KMS-11 (cell line): Measurements from ENCODE around the gene DGKK.

Experiments
- H2AFZ ChIP-seq: fragments of 200-600 bp; sonication (generic); 2 replicates; pipeline ENCODE4 v1.6.1; 2016; ENCODE audit warnings: antibody characterized with exemption, mixed run types, low read depth
- H3K27ac ChIP-seq: fragments of 200-600 bp; sonication (generic); 2 replicates; pipeline ENCODE4 v1.6.1; 2016; ENCODE audit warnings: mild to moderate bottlenecking, mixed run types
- H3K27me3 ChIP-seq: fragments of 200-600 bp; sonication (generic); 2 replicates; pipeline ENCODE4 v1.6.1; 2017; ENCODE audit warnings: mild to moderate bottlenecking, low read depth, mixed run types, moderate library complexity; ENCODE audit not compliant: insufficient read depth
- H3K36me3 ChIP-seq: fragments of 200-600 bp; sonication (generic); 2 replicates; pipeline ENCODE4 v1.6.1; 2017; ENCODE audit warnings: mild to moderate bottlenecking, mixed run types; ENCODE audit not compliant: insufficient read depth
- H3K4me1 ChIP-seq: fragments of 200-600 bp; sonication (generic); 2 replicates; pipeline ENCODE4 v1.6.1; 2016; ENCODE audit warnings: mild to moderate bottlenecking, low read depth, mixed run types; ENCODE audit not compliant: poor library complexity, severe bottlenecking
- H3K4me2 ChIP-seq: fragments of 200-600 bp; sonication (generic); 2 replicates; pipeline ENCODE4 v1.7.0; 2016; ENCODE audit warnings: mild to moderate bottlenecking, mixed run types
- H3K4me3 ChIP-seq: fragments of 200-600 bp; sonication (generic); IDR thresholded peaks from 2 replicates; pipeline ENCODE4 v1.6.1; 2017; ENCODE audit warnings: low read depth, low read length, mixed read lengths; ENCODE audit not compliant: insufficient read depth
- H3K79me2 ChIP-seq: fragments of 200-600 bp; sonication (generic); 2 replicates; pipeline ENCODE4 v1.6.1; 2016; ENCODE audit warnings: low read depth, mixed run types; ENCODE audit not compliant: insufficient read depth
- H3K9ac ChIP-seq: fragments of 200-600 bp; sonication (generic); 2 replicates; pipeline ENCODE4 v1.6.1; 2016; ENCODE audit warnings: mild to moderate bottlenecking, mixed run types
- H4K20me1 ChIP-seq: fragments of 200-600 bp; sonication (generic); 2 replicates; pipeline ENCODE4 v1.6.1; 2016; ENCODE audit warnings: mild to moderate bottlenecking, mixed run types; ENCODE audit not compliant: insufficient read depth
- CTCF ChIP-seq: fragments of 200-600 bp; sonication (generic); conservative IDR thresholded peaks from 2 replicates; pipeline ENCODE4 v1.6.1; 2017; ENCODE audit warnings: low read depth, mild to moderate bottlenecking, antibody characterized with exemption, low read length, moderate library complexity, mixed read lengths

The DGKK gene

GRCh38 chrX:50471390-50471789 is 765 bp upstream of the DGKK start:
- Histone ChIP-seq H3K27me3 (no peaks in the 10 kb centered on the region), H3K4me3 (no peak overlapping the region)

GRCh38 chrX:50469206-50469605 is 1.4 kb downstream of the DGKK start:
- no peak overlapping the region for H3K4me2 ChIP-seq
- no peaks in the 10 kb centered on the region for H3K36me3 ChIP-seq
- TF ChIP-seq CTCF, result no peak
- H3K4me3 ChIP-seq, result no peak overlapping the region
- H3K9ac ChIP-seq, result no peak overlapping the region
- H4K20me1 ChIP-seq, result no peaks in the 10 kb centered on the region
- no peaks in the 10 kb centered on the region for H3K27me3 ChIP-seq
- no peak overlapping the region for H2AFZ ChIP-seq
- no peak overlapping the region for H3K27ac ChIP-seq
- H3K79me2 ChIP-seq, result no peaks in the 10 kb centered on the region
- H3K4me1 ChIP-seq, result no peaks in the 10 kb centered on the region

More at GRCh38 chrX:50471390-50471789, 765 bp upstream of the DGKK start:
- H4K20me1 ChIP-seq, result no peaks in the 10 kb centered on the region
- H2AFZ ChIP-seq, result no peak overlapping the region
- no peaks in the 10 kb centered on the region for H3K4me1 ChIP-seq
- TF ChIP-seq CTCF, result no peak
- no peak overlapping the region for H3K4me2 ChIP-seq
- no peak overlapping the region for H3K27ac ChIP-seq
- H3K36me3 ChIP-seq, result no peaks in the 10 kb centered on the region
- H3K9ac ChIP-seq, result no peak overlapping the region
- H3K79me2 ChIP-seq, result no peaks in the 10 kb centered on the region

- H3K9ac ChIP-seq, result no peak overlapping the region
- H3K4me1 ChIP-seq, result no peaks in the 10 kb centered on the region
- no peaks in the 10 kb centered on the region for H3K79me2 ChIP-seq
- H3K4me2 ChIP-seq, result no peak overlapping the region
- H2AFZ ChIP-seq, result no peak overlapping the region
- no peak for TF ChIP-seq CTCF
- H3K4me3 ChIP-seq, result no peak overlapping the region
- no peak overlapping the region for H3K27ac ChIP-seq
- H3K36me3 ChIP-seq, result no peaks in the 10 kb centered on the region
- no peaks in the 10 kb centered on the region for H4K20me1 ChIP-seq
- no peaks in the 10 kb centered on the region for H3K27me3 ChIP-seq
Measured at GRCh38 chrX:50459615-50460014, 11.0 kb downstream of the DGKK start.

- no peak overlapping the region for H2AFZ ChIP-seq
- H4K20me1 ChIP-seq, result no peaks in the 10 kb centered on the region
- TF ChIP-seq CTCF, result no peak
- H3K27me3 ChIP-seq, result no peaks in the 10 kb centered on the region
- no peaks in the 10 kb centered on the region for H3K36me3 ChIP-seq
- no peak overlapping the region for H3K9ac ChIP-seq
- no peaks in the 10 kb centered on the region for H3K79me2 ChIP-seq
- no peak overlapping the region for H3K27ac ChIP-seq
- no peaks in the 10 kb centered on the region for H3K4me1 ChIP-seq
- no peak overlapping the region for H3K4me2 ChIP-seq
- H3K4me3 ChIP-seq, result no peak overlapping the region
Measured at GRCh38 chrX:50458483-50458882, 12.1 kb downstream of the DGKK start.
